Non-pigmented ciliary epithelial cell (primary cell): ENCODE measurements around the gene DNAJB6.

ENCODE experiments used
- DNase-seq: peaks from one replicate; pipeline ENCODE4 v3.0.0-alpha.2; 2010; ENCODE audit warnings: low read depth

The DNAJB6 gene

DNA sequence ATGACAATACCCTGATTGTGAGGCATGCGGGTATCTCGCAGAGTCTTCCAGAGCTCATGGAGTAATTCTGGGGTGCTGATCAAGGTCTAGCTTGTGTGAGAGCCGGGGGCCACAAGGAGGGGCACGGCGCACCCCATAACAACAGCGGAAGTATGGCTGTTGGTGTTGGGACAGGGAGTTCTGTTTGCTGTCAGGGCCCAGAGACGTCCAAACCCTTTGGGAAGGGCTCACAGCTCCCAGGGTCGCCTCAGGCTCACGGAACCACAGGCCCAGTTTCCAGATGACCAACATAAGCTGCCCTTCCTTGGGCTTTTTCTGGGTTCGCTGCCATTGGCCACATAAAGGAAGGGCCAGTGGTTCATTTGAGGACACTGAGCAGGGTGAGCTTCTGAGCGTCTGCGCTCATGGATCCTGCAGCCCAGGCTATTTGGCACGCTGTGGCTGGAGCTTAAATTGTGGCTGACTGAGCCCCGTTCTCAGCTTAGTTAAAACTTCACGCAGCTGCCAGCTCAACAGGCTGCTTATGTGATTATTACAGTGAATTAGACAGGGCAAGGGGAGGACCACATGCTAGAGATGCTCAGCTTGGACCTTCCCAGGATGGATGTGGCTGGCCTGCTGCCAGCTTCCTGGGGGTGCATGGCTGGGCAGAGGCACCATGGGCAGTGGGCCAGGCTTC, 92.3 kb downstream of the DNAJB6 start:
- DNase-seq: no peak

DNA sequence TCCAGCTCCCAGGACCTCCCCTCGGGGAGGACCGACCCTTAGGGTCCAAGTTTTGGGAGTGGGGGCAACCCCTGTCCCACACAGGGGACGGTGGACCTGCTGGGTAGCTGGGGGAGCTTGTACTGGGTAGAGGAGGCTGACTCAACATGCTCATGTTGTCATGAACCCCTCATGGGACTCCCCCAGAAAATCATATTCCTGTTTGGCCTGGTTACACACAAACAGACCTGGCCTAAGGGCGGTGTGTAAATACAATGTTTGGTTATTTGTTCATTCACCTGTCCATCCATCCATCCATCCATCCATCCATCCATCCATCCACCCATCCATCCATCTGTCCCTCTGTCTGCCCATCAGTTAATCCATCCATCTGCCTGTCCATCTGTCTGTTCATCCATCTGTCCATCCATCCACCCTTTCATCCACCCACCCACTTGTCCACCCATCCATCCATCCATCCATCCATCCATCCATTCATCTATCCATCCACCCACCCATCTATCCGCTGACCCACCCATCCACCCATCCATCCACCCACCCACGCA, 92.9 kb downstream of the DNAJB6 start:
- no peak for DNase-seq

DNA sequence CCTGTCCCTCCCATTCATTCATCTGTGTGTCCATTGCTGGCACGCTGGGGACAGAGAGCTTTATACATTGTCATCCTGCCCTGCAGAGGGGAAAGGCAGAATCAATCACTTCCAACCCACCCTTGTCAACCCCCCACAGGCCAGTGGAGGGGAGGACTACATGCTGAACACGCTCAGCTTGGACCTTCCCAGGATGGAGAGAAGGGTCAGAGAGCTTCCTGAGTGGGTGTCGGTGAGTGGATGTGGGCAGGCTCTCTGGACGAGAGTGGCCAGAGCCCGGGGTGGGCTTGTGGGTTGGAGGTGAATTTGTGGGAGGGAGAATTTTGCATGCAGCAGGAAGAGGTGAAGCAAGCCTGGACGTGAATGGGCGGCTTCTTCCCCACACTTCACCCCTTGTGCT, 93.9 kb downstream of the DNAJB6 start:
- DNase-seq: no peak

DNA sequence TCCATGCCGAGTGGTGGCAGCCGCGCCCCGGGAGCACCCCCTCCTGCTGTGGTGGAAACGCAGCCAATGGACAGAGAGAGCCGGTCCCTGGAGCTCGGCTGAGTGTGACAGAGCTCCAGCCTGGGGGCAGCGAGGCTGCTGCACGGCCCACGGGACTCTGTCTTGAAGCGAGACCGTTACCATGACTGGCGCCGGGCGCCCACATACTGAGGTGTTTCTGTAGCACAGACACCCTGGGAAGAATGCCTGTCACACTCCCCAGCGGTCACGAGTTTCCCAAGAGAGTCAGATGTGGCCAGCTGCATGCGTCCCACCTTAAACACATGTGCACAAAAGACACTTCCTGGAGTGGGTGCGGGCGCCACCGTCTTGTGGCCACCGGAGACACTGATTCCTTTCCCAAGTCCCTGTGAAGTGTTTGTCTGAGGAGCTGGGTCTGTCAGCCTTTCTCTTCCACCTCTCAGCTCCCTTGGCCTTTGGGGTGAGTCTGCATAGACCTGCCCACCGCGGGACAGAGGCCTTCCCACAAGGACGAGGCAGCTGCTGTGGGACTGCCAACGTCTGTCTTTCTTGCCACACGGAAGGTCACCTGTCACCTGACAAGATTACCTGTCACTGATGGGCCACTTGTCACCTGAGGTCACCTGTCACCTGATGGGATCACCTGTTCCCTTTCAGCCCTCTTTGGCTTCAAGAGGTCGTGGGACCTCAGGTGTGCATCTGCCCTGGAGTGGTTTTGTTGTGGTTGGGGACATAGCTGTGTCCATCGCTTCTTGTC, 94.6 kb downstream of the DNAJB6 start:
- DNase-seq: no peak

DNA sequence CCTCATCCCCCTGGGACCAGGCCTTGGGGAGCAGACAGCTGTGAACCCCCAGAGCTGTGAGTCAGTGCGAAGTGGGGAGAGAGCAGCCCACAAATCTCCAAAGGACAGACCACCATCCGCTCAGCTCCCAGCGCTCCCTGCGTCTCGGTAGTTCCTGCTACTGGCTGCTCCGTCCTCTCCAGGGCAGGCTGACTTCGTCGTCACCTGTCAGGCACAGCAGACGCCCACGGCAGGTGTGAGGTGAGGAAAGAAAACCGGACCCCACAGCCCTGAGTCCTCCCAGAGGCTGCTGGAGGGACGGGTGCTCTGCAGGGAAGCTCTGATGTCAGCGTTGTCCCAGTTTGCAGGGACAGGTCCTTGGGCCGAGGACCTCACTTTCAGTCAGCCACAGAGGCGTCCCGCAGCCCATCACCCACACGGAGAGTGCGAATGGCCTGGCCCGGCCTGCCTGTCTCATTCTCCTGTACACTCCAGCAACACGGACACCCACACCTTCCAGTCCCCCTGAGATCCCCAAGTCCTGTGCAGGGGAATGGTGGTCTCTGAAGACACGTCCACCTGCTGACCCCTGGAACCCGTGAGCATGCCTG, 95.2 kb downstream of the DNAJB6 start:
- DNase-seq: no peak

DNA sequence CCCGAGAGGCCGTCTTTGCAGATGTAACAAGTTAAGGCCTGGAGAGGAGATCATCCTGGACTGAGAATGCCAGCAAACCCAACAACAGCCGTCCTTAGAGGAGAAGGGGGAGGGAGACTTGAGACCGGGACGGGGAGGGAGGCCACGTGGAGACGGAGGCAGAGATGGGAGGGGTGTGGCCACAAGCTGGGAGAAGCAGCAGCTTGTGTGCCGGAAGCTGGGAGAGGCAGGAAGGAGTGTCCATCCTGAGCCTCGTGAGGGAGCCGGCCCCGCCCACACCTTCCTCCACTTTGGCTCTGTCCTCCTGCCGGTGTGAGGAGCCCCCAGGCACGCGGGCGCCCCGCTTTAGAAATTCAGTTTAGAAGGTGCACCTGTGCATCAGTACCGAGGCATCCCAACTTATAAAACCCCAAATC, 95.7 kb downstream of the DNAJB6 start:
- no peak for DNase-seq

DNA sequence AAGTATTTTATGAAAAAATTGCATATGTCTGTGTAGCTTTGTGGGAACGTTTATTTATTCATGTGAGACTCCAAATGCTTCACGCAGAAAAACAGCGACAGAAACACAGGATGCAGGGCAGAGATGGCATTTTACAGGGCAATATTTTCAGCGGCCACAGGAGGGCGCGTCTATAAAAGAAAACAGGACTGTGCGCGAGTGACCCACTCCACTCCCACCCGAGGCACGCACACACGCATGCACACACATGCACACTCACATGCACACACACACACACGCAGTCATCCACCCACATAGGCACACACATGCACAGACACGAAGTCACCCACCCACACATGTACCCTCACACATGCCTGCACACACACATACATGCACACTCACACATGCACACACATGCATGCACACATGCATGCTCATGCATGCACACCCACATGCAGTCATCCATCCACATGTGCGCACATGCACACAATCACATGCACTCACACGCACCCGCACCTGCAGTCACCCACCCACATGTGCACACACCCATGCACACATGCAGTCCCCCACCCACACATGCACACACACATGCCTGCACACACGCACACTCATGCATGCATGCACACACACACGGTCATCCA, 96.3 kb downstream of the DNAJB6 start:
- DNase-seq: no peak

DNA sequence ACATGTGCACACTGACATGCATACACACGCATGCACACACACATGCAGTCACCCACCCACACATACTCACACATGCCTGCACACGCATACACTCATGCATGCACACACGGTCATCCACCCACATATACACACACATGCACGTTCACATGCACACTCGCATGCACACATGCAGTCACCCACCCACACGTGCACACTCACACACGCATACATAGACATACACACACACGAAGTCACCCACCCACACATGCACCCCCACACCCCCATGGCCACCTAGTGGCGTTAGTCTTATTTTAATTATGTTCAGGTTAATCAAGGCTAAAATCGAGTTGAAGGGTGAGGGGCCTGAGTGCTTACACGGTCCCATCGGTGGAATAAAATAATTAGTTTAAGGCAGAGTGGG, 96.8 kb downstream of the DNAJB6 start:
- no peak for DNase-seq

DNA sequence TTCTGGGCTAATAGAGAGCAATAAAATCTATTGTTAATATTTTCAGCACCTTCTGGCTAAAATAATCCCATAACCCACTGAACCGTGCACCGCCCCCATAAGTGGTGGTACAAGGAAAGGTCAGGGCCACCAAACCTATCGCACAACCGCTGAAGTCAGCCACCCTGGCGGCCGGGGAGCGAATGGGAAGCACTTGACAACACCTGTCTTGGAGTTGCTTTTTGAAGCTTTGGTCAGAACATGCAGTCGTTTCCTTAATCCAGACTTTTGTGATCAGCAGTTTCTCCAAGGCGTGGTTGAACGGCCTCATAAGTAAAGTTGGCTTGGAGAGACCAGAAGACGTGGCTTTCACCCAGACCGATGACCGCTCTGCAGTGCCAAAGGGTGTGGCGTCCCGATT, 97.4 kb downstream of the DNAJB6 start:
- DNase-seq: no peak

DNA sequence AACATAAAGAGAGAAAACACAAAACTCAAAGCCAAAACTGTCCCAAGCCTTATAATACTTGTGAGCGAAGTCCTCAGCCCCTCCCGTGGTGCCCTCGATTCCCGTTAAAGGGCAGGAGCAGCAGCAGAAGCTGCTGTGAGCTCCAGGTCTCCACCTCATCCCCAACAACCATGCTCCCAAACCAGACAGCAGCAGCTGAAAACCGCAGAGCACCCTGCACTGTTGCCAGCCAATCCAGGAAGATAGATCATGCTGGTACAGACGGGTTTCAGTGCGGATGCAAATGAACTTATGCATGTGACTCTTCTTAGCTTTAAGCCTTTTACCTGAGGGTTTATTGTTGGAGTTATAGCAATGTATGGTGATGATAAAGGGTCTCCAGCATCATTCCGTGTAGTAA, 97.9 kb downstream of the DNAJB6 start:
- DNase-seq: no peak

DNA sequence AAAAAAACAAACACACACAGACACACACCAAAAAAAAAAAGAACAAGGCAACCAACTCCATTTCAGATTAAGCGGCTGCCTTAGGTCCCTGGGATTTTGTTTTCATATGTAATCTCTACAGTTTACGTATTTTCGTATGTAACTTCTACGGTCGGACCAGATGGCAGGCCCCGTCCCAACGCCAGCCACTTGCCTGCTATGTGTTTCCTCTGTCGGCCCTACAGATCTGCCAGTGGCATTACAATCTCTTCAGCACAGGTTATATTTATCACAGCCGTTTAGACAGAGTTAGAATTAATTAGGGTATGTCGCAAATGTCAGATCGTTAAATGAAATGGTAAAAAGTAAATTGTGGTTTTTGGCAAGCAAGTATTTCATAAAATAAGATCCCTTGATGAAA, 99.3 kb downstream of the DNAJB6 start:
- no peak for DNase-seq

DNA sequence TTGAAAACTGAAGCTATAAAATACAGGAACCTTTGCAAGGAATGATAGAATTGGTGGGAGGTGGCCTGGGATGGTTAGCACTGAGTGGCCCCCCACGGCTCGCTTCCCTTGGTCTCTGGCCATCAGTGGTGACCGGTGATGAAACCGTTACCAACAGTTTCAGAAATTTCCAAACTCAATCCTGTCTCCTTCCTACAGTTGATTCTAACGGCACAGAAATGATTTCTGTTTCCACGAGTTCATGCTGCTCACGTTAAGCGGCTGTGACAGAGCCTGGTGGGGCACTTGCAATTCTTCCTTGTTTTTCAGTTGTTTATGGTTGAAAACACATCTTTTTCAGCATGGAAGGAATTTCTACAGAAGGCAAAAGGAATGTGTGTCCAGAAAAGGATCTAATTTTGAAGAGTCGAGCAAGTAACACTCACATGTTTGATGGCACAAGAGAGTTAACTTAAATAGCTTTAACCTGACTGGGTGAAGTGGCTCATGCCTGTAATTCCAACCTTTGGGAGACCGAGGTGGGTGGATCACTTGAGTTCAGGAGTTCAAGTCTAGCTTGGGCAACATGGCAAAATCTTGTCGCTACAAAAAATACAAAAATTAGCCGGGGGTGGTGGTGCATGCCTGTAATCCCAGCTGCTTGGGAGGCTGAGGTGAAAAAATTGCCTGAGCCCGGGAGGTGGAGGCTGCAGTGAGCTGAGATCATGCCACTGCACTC, 100.1 kb downstream of the DNAJB6 start:
- DNase-seq: no peak

DNA sequence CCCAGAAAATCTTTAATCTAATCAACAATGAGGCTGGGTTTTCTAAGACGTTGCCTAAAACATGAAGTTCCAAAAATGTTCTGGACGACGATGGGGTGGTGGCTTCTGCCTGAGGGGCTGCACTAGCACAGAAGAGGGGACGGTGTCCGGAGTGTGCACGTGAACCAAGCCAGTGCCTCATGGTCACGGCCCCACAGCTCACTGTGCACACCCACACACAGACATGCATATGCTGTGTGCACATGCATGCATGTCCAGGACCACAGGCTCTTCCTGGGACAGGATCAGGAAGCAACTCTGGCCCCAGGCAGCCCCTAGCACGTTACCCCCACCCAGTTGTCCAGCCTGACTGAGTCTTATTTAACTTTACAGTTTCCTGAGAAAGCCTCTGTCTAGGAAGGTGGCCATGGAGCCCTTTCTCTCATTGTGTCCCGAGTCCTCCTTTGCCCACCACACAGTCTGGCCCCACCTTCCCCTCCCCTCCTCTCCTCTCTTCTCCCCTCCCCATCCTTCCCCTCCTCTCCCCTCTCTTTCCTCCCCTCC, 100.8 kb downstream of the DNAJB6 start:
- no peak for DNase-seq

DNA sequence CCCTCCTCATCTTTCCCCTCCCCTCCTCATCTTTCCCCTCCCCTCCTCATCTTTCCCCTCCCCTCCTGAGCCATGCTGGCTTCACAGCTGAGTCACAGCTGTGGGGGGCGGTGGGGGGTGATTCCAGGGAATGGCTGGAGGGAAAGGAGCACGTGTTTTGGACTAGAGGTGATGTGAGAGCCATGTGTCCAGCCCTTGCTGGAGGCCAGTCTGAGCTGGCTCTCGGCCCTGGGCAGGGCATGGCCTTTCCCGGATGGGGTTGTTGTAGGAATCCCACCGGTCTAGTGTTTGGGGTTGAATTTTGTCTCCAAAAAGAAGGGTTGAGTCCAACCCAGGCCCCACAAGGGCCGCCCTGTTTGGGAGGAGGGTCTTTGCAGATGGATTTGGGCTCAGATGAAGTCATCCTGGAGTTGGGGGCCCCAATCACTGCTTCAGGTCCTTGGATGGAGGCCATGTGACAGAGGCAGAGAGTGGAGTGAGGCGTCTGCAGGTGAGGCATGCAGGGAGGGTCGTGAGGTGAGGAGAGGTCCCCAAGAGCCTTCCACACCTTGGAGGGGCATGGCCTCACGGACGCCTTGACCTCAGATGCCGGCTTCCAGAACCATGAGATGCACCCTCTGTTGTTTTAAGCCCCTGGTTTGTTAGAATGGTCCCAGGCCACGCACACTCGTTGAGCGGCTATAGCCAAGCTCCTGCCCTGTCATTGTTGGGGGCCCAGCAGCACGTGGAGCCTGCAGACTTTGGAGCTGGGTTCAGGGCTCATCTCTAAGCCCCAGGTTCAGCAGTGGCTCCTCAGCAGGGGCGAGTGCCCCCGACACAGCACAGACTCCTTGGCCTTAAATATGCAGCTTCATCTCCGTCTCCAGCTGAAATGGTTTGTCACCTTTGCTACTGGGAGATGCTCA, 101.6 kb downstream of the DNAJB6 start:
- no peak for DNase-seq

DNA sequence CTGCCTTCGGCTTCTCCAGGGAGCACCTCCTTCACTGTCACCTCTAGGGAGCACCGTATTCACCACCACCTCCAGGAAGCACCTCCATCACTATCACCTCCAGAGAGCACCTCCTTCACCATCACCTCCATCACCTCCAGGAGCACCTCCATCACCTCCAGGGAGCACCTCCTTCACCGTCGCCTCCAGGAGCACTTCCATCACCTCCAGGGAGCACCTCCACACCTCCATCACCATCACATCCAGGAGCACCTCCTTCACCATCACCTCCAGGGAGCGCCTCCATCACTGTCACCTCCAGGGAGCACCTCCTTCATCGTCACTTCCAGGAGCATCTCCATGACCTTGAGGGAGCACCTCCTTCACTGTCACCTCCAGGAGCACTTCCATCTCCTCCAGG, 102.3 kb downstream of the DNAJB6 start:
- no peak for DNase-seq

DNA sequence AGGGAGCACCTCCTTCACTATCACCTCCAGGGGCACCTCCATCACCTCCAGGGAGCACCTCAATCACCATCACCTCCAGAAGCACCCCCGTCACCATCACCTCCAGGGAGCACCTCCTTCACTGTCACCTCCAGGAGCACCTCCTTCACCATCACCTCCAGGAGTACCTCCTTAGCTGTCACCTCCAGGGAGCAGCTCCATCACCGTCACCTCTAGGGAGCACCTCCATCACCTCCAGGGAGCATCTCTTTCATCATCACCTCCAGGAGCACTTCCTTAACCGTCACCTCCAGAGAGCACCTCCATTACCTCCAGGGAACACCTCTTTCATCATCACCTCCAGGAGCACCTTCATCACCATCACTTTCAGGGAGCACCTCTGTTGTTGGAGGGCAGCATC, 103.0 kb downstream of the DNAJB6 start:
- no peak for DNase-seq

DNA sequence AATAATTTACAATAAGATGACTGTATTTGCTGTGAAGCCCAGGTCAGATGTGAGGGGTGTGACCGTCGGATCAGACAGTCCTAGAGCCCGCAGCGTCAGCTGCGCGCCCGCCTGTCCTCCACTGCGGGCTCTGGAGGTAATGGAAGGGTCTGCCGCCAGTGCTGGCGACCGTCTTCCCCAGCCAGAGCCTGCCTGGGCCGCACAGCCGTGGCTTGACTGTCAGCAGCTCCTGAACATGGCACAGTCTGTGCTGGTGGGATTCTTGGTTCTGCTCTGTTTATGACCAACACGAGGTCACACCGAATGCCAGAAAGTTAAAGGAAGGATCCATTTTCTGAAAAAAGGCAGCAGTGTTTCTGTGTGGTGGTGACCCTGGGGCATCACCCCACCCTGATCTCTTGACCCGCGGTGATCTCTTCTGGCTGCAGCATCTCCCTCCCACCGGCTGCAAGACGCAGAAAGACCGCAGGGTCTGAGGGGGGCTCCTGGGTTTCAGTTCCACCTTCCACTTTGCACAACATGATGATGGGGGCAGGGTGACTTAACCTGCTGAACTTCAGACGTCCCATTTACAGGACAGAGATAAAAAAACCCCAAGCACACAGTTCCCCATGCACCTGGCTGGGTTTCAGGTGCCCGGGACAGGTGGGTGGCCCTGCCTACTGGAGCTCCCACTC, 103.7 kb downstream of the DNAJB6 start:
- no peak for DNase-seq

DNA sequence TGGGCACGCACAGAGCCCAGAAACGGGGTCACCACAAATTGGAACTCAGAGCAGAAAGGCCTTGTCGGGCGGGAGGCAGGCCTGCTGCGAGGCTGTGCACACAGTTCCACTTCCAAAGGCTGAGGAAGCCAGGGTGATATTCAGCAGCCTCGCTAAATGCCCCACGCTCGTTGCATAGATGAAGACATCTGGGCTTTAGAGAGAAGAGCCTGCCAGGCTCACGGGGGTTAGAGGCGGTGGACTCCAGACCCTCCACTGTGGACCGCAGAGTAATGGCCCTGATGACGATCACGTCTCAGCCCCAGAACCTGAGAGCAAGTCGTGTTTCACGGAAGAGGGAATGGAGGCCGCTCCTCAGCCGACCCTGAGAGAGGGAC, 104.2 kb downstream of the DNAJB6 start:
- no peak for DNase-seq

DNA sequence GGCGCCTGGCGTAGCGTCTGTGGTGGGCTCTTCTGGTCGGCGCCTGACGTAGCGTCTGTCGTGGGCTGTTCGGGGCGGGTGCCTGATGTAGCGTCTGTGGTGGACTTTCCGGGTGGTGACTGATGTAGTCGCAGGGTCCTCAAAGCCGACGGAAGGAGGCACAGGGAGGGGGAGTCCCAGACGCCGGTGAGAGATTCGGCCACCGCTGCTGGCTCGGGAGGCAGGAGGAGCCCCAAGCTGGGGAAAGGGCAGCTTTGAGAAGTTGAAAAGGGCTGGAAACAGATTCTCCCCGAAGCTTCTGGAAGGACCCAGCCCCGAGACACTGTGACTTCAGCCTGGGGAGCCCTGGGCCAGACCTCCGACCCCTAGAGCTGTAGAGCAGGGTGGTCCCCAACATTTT, 105.7 kb downstream of the DNAJB6 start:
- DNase-seq: no peak
